Activated T-helper 1 cell treated with anti-CD3 and anti-CD28 coated beads, Interleukin-12 subunit alpha, Interleukin-12 subunit beta, Interleukin-2, Interleukin-4 antibody, amounts not matched to agents 30 ng/mL and 10 ng/mL and 1 ng/mL, durations not matched to agents 14 hours and 24 hours and 36 hours (primary cell): ENCODE results near the gene SLC25A21. TPM values are rescaled to one million over a fixed set of nuclear protein-coding genes. Genes with fewer than 3 reads are reported as not detected.

Experiments
- DNase-seq: peaks from one replicate; pipeline ENCODE4 v3.0.0; 2021; ENCODE audit warnings: low spot score
- H3K27ac Mint-ChIP-seq: one replicate; pipeline ENCODE4 v1.8.0; 2021; ENCODE audit warnings: mild to moderate bottlenecking, mixed read lengths
- H3K27me3 Mint-ChIP-seq: one replicate; pipeline ENCODE4 v1.8.0; 2022; ENCODE audit warnings: mild to moderate bottlenecking, moderate library complexity, mixed read lengths; ENCODE audit not compliant: insufficient read depth
- H3K36me3 Mint-ChIP-seq: one replicate; pipeline ENCODE4 v1.8.0; 2021; ENCODE audit warnings: low read depth, mixed read lengths
- H3K4me1 Mint-ChIP-seq: one replicate; pipeline ENCODE4 v1.8.0; 2021; ENCODE audit warnings: low read depth, mixed read lengths
- H3K4me3 Mint-ChIP-seq: one replicate; pipeline ENCODE4 v1.8.0; 2021; ENCODE audit warnings: mild to moderate bottlenecking, moderate library complexity, mixed read lengths
- H3K9me3 Mint-ChIP-seq: one replicate; pipeline ENCODE4 v1.8.0; 2021; ENCODE audit warnings: mixed read lengths
- intact Hi-C: fragments of 100-400 bp; cut with micrococcal nuclease; formaldehyde crosslinking; loops from one replicate; pipeline ENCODE4 v1.15.1; 2024
- total RNA-seq: library from RNA; stranded (reverse); gene quantifications from 2 replicates; pipeline ENCODE4 v1.2.3, GENCODE V29; 2022

SLC25A21 gene
- total RNA-seq, 1 donor from 2014 or later = not detected

DNA sequence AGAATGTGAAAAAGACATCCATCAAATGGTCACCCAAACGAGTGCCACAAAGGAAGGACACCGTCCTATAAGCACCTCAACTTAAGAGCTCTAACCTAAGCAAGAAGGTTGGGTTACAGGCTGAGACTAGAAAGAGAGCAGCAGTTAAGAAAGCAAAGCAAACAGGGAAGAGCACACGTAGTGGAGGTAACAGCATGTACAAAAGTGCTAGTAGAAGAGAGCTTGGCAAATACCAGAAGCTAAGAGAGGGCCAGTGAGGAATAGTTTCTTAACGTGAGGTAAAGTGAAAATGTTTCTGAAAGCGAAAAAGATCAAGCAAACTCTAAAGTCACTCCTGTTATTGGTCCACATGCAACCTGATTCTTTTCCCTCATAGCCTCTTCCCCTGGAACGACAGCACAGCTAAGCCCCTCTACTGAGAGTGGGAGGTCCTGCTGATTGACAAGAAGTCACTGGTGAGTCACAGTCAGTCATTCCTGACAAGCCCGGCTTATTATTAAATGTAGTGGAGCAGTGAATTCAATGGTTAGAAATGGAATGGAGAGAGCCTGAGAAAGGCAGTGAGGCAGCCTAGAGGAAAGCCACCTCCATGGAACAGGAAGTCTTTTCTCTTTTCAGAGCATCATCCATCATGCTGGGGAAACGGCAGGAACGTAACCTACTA lies 204.4 kb downstream of the SLC25A21 start:
- Mint-ChIP-seq H3K27ac (no peak overlapping the region), H3K9me3 (no peaks in the 10 kb centered on the region), H3K27me3 (no peaks in the 10 kb centered on the region), H3K4me3 (no peak overlapping the region), H3K36me3 (no peaks in the 10 kb centered on the region), H3K4me1 (no peaks in the 10 kb centered on the region)
- intact Hi-C loops = no loop called here
- DNase-seq = no peak

DNA sequence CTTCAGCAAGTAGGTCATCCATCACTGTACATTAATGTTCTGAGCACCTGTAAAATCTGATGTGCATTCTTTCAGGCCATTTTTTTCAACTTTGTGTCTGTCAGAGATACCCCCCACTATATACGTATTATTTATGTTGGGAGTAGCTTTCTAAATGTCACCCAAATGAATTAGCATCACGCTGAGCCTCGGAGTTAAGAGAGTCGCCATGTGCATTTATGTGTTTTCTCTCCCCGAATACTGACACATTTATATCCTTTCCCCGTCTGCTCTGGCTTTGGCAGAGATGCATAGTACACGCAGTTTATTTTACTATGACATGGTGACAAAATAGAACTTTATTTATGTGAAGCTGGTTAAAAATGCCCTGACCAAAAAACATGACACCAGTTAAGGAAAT lies 216.4 kb downstream of the SLC25A21 start:
- Mint-ChIP-seq H3K27me3 (no peaks in the 10 kb centered on the region), H3K27ac (no peak overlapping the region), H3K36me3 (no peaks in the 10 kb centered on the region), H3K4me1 (no peaks in the 10 kb centered on the region), H3K4me3 (no peak overlapping the region), H3K9me3 (no peaks in the 10 kb centered on the region)
- intact Hi-C loops = no loop called here
- no peak for DNase-seq

DNA sequence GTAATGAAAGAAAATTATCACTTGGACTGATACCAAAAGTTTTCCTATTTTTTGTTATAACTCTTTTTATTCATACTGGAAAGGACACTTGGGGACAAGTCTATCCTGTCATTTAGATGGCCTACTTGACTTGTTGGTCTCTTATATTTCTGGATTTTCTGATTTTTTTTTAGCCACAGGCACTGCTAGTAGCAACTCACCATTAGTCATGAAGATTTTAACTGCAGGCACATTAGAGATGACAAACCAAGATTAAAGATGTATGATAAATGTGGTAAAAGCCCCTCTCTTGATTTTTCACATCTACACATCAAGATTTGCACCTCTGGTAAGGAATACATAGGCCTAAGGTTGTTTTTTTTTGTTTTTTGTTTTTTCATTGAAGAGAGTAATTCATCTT lies 217.0 kb downstream of the SLC25A21 start:
- Mint-ChIP-seq H3K36me3 (no peaks in the 10 kb centered on the region), H3K9me3 (no peaks in the 10 kb centered on the region), H3K4me1 (no peaks in the 10 kb centered on the region), H3K4me3 (no peak overlapping the region), H3K27me3 (no peaks in the 10 kb centered on the region), H3K27ac (no peak overlapping the region)
- no peak for DNase-seq
- intact Hi-C loops = no loop called here

DNA sequence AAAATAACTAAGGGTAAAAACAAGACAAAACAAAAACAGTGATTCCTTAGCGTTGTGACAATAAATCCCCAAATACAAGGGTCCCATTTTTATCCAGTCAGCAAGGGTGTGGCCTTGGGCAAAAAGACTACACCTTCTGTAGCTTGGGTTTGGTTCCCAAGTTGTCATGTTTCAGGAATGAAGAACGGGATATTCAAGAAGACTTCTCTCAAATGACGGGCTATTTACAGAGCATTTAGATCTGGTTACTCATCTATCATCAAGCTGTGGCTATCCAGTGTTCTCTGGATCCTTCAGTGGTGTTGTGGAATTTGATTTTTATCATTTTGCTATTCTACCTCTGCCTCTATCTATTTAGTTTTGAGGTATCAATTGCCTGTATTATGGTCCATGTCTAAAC lies 219.7 kb downstream of the SLC25A21 start:
- H3K27me3 Mint-ChIP-seq = no peaks in the 10 kb centered on the region
- no peaks in the 10 kb centered on the region for H3K9me3 Mint-ChIP-seq
- no peak overlapping the region for H3K4me3 Mint-ChIP-seq
- intact Hi-C loops = no loop called here
- no peak for DNase-seq
- no peaks in the 10 kb centered on the region for H3K36me3 Mint-ChIP-seq
- no peak overlapping the region for H3K27ac Mint-ChIP-seq
- H3K4me1 Mint-ChIP-seq = no peaks in the 10 kb centered on the region

DNA sequence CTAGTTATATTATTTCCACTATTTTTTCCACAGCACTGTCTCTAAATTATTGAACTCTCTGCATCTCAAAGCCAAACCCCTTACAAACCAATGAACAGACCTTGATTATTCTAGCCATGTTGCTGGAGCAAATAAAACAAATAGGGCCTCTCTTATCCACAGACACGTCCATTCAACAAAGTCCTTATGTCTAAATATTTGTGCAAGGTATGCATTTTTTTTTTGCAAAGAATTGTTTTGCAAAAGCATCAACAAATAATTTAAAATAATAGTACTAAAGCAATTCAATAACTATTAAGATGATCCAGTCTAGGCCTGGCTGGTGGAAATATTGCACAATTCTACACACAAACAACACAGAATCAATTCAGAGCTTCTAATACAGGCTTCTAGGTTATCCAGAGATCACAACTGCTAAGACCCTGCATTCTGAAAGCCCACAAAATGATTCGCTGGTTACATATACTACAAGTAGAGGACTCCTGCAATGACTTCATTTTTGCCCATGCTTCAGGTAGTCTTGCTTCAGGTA lies 221.0 kb downstream of the SLC25A21 start:
- no peak for DNase-seq
- Mint-ChIP-seq H3K9me3 (no peaks in the 10 kb centered on the region), H3K27me3 (no peaks in the 10 kb centered on the region), H3K27ac (no peak overlapping the region), H3K4me3 (no peak overlapping the region), H3K4me1 (no peaks in the 10 kb centered on the region), H3K36me3 (no peaks in the 10 kb centered on the region)
- intact Hi-C loops = no loop called here

DNA sequence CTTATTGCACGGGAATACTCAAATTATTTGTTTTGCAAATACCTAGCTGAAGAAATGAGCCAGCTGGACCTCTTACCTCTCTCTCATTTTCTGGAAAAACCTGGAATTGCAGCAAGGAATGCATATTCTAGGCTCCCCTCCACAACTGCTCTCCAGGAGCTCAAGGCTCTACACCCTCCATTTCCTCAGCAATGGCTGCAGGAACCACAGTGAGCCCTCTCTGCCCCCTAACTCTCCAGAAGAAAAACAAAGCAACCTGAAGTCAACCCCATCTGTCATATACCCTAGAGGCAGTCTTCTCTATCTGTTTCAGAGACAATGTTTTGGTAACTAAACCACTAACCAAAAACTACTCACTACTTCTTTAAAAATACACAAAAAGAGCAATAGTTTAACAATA lies 221.6 kb downstream of the SLC25A21 start:
- DNase-seq = no peak
- H3K4me3 Mint-ChIP-seq = no peak overlapping the region
- H3K27ac Mint-ChIP-seq = no peak overlapping the region
- no peaks in the 10 kb centered on the region for H3K4me1 Mint-ChIP-seq
- intact Hi-C loops = no loop called here
- H3K36me3 Mint-ChIP-seq = no peaks in the 10 kb centered on the region
- H3K27me3 Mint-ChIP-seq = no peaks in the 10 kb centered on the region
- H3K9me3 Mint-ChIP-seq = no peaks in the 10 kb centered on the region

DNA sequence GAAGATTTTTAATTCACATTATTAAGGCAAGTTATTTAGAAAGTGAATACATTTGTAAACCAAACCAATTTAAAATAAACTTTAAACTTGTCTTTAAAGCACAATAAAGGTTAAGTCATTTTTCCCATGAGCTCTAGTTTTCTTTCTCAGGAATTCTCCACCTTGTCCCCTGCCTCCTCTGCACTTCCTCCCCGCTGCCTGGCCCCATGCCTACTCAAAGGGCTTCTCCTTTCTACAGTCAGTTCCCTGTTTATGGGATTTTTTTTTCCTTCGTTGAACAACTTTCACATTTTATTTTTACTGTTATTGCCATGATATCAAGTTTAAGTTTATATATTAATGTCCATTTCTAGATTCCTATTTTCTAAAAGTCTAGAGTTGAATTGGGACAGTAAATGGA lies 223.0 kb downstream of the SLC25A21 start:
- intact Hi-C loops = loop anchor here (10.0 kb wide), 1 partner anchor 285 kb away; the partner anchor contains the start of gene PAX9
- no peak overlapping the region for H3K4me3 Mint-ChIP-seq
- H3K4me1 Mint-ChIP-seq = no peaks in the 10 kb centered on the region
- H3K9me3 Mint-ChIP-seq = no peaks in the 10 kb centered on the region
- H3K27ac Mint-ChIP-seq = no peak overlapping the region
- DNase-seq = no peak
- H3K27me3 Mint-ChIP-seq = no peaks in the 10 kb centered on the region
- no peaks in the 10 kb centered on the region for H3K36me3 Mint-ChIP-seq

DNA sequence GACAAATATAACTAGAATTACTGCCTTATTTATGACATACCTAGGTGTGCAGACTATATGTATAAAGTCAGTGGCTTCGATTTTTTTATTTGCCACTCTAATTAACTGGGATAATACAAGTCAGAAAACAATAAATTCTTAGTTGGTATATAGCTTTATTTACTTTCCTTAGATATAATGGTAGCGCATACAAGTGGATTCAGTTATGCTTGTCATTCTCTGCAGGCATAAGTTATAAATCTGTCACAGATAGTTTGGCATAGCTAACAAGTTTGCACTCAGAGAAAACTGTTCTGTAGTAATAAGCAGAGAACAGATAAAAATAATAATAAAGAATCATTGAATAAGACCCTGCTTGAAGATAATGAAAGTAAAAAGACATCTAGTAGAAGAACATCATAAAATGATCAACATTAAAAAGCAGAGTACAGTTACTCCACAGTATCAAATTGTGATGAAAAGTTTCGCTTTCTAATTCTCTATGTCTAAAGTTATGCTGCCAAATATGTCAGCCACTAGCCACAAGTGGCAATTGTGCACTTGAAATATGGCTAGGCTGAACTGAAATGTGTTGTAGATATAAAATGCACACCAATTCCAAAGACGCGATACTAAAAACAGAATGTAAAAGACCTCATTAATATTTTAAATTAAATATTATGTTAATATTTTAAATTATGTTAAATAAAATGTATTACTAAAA lies 224.1 kb downstream of the SLC25A21 start:
- H3K27me3 Mint-ChIP-seq = no peaks in the 10 kb centered on the region
- no peaks in the 10 kb centered on the region for H3K9me3 Mint-ChIP-seq
- H3K27ac Mint-ChIP-seq = no peak overlapping the region
- DNase-seq = no peak
- no peaks in the 10 kb centered on the region for H3K4me1 Mint-ChIP-seq
- no peak overlapping the region for H3K4me3 Mint-ChIP-seq
- intact Hi-C loops = loop anchor here (10.0 kb wide), 1 partner anchor 284 kb away; the partner anchor contains the start of gene PAX9
- no peaks in the 10 kb centered on the region for H3K36me3 Mint-ChIP-seq

DNA sequence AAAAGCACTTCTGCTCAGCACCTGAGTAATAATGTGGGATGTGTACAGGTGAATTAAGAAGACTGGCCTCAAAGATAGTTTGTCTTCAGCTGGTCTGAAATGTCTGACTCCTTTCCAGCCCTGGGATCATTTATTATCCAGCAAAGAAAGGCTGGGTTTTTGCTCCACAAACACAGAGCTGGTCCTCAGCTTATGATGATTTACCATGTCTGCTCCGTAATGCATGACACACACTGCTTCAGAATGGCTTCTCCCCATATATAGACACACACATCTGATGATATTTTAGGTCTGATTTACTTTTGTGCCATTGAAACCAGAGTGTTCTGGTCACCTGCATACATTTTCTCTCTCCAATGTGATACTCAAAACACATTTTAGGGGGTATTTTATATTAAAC lies 225.0 kb downstream of the SLC25A21 start:
- Mint-ChIP-seq H3K4me3 (no peak overlapping the region), H3K4me1 (no peaks in the 10 kb centered on the region), H3K36me3 (no peaks in the 10 kb centered on the region), H3K9me3 (no peaks in the 10 kb centered on the region), H3K27ac (no peak overlapping the region), H3K27me3 (no peaks in the 10 kb centered on the region)
- intact Hi-C loops = loop anchor here (10.0 kb wide), 1 partner anchor 283 kb away; the partner anchor contains the start of gene PAX9
- DNase-seq = no peak

DNA sequence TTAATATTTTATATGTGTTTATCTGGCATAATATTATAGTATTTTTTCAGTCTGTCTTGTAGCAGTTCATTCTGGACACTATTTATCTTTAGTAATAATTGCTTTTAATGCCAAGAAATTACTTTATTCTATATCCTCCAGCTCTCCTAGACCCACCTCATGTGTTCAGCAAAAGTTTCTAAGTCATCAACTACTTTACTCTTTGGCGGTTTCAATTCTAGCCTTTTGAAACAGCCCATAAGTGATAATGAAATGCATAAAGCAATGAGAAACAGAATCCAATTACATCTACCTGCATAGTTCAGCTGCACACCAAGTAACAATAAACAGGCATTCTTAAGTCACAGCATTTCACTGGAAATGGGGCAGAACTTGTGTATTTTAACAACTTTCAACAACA lies 225.5 kb downstream of the SLC25A21 start:
- H3K27me3 Mint-ChIP-seq = no peaks in the 10 kb centered on the region
- intact Hi-C loops = loop anchor here (10.0 kb wide), 1 partner anchor 282 kb away; the partner anchor contains the start of gene PAX9

DNA sequence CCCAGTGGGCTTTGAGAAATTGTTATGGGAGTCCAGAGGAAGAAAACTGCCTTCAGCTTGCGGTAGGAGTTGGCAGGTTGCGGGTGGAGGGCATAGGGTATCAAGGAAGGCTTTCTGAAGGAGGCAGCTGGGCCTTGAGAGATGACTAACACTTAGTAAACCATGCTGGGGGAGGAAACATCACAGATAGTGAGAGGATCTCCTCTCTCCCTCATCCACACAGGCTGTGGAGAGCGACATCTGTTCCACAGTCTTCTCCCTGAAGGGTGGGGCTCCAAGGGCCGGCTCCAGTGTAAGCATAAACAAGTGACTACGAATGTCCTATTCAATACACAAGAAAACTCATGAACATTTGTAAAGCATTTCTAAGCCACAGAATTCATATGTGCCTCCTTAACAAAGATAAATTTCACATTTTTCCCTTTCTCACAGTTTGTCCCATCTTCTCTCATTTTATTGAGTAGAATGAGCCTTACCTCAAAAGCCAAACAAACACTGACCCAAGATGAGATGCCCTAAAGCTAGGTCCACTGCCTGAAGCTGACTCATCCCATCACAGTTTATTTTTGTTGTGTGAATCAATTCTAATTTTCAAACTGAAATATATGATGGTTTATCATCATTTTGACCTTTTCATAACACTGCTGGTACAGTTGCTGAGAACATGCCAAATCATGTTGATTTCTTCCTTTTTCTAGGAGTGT lies 227.9 kb downstream of the SLC25A21 start:
- Mint-ChIP-seq H3K4me1 (no peaks in the 10 kb centered on the region), H3K27ac (no peak overlapping the region), H3K27me3 (no peaks in the 10 kb centered on the region), H3K4me3 (no peak overlapping the region), H3K9me3 (no peaks in the 10 kb centered on the region), H3K36me3 (no peaks in the 10 kb centered on the region)
- intact Hi-C loops = loop anchor here (10.0 kb wide), 1 partner anchor 280 kb away; the partner anchor contains the start of gene PAX9
- DNase-seq = no peak

More for the DNA sequence above, 225.5 kb downstream of the SLC25A21 start:
- DNase-seq = no peak
- no peaks in the 10 kb centered on the region for H3K36me3 Mint-ChIP-seq
- no peak overlapping the region for H3K27ac Mint-ChIP-seq
- H3K4me3 Mint-ChIP-seq = no peak overlapping the region
- no peaks in the 10 kb centered on the region for H3K4me1 Mint-ChIP-seq
- H3K9me3 Mint-ChIP-seq = no peaks in the 10 kb centered on the region

DNA sequence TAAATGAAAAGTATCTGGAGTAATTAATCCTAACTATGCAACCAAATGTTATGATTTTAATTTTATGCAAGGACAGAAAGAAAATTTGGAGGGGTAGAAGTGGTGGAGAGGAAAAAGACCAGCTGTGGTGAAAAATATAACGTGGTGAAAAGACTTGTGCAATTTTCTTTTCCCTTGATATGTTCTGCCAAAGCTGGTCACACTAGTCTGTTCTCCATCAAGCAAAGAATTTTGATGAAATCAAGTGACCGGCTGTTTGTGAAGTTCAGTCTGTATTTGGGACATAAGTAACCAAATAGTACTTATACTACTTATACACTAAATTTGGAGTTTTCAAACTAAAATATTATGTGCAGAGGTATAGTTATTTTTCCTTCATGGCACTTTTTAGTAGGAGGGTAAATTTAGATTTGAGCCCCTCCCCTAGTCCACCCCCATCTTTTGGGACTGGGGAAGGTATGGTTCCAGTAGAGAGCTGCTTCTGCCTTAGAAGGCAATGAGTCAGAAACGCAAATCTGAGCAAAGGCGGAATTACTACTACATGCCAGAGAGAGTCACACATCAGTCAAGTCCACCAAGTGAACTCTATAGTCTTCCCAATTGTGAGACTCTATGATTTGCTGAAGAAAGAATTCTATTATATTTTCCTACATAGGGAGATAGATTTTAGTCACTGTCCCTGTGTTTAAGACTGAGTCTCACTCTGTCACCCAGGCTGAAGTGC lies 229.7 kb downstream of the SLC25A21 start:
- H3K27ac Mint-ChIP-seq = no peak overlapping the region
- no peak for DNase-seq
- no peaks in the 10 kb centered on the region for H3K4me1 Mint-ChIP-seq
- H3K4me3 Mint-ChIP-seq = no peak overlapping the region
- H3K9me3 Mint-ChIP-seq = no peaks in the 10 kb centered on the region
- H3K36me3 Mint-ChIP-seq = no peaks in the 10 kb centered on the region
- intact Hi-C loops = loop anchor here (10.0 kb wide), 1 partner anchor 278 kb away; the partner anchor contains the start of gene PAX9
- no peaks in the 10 kb centered on the region for H3K27me3 Mint-ChIP-seq
